ENCODE data around the gene PPIL4.

PPIL4 gene

DNA sequence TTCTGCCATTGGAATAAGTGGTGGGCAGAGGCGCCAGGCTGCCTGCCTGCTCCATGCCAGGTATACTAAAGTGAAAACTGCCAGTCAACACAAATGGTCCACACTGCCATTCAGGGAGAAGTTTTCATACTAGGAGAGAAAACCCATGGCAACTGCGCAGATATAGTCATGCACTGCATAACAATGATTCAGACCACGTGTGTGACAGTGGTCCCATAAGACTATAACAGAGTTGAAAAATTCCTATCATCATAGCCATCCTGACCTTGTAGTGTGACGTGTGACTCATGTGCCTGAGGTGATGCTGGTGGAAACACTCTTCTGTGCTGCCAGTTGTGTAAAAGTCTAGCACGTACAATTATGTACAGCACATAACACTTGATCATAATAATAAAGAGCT lies 86.1 kb downstream of the PPIL4 start:
- DNase-seq (ENCODE audit: low spot score), result no peak

- no peak for DNase-seq (ENCODE audit: low spot score)
These were observed 87.0 kb downstream of the PPIL4 start for GRCh38 chr6:149458806-149459205.

DNA sequence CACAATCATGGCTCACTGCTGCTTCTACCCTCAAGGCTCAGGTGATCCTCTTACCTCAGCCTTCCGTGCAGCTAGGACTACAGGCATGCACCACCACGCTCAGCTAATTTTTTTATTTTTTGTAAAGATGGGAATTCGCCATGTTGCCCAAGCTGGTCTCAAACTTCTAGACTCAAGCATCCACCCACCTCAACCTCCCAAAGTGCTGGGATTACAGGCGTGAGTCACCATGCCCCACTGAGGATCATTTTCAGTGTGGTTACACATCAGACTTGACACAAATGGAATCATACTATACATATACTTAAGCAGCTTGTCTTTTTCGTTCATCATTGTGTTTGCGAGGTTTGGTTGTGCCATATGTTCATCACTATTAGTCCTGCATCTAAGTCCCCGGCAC lies 87.6 kb downstream of the PPIL4 start:
- no peak for DNase-seq (ENCODE audit: low spot score)

DNA sequence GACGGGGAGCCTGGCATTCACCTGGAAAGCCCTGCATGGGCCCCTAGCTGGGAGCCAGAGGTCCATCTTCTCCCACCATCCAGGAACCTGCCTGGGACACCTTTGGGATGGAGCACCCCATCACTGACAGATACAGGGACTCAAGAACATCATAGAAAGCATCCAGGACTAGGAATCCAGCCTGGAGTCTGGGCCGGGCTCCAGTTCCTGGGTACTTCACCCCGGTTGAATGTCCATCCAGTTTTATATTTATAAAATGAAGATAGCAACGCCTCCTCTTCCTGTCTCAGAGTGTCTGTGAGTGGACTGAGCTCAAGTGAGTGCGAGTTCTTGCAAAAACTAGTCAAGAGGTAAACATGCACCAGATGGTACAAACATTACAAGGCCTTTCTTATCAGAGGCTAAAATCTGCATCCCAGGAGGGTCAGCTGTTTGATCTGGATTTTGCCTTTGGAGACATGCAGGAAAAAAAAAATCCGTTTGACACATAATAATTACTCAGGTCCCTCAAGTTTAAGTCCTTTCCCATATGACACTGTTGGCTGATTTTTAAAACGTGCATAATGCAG lies 88.4 kb downstream of the PPIL4 start:
- no peak for DNase-seq (ENCODE audit: low spot score)

GRCh38 chr6:149456311-149457021 lies 89.4 kb downstream of the PPIL4 start:
- DNase-seq (ENCODE audit: low spot score), result no peak

DNA sequence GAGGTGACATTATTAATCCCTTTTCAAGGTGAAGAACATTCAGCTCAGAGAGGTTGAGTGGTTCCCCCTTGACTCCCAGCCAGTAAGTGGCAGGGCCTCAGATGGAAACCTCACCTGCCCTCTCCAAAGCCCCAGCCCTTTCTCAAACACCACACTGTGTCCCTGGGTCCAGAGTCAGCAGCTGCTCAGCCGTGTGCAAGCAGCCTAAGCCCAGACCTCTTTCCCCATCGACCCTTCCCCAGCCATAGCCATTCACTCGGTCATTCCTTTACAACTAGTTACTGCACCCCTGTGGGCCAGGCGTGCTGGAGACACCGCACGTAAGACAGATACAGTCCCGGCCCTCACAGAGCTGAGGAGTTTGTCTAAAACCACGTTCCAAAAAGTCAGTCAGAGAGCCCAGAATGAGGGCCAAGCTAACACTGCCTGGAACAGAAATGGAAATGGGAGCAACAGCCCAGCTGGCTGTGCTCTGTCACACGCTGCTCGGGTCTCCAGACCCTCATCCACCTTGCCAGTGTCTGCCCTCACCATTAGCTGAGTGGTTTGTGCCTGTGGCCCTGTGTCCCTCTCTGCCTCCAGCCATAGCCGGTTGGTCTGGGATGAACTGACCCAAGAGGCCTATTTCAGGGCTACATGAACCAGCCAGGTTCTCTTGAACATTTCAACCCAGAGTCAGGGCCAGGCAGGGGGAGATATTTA lies 90.7 kb downstream of the PPIL4 start:
- DNase-seq (ENCODE audit: low spot score), result no peak

Data from globus pallidus (tissue), 1 donor.